K562 (cell line): ENCODE data around the gene KRTAP15-1. TPM values are rescaled to one million over a fixed set of nuclear protein-coding genes. Genes with fewer than 3 reads are reported as not detected.

Source experiments
- ATAC-seq: fragments of 200-7000 bp; cut with Tn5 transposase; 3 replicates; pipeline ENCODE4 v1.9.1; 2020; ENCODE audit warnings: moderate library complexity
- BruUV-seq: library from RNA; stranded (reverse); fragments of 400-500 nt; replicated peaks from 2 replicates; lab custom pipeline; 2021; lab: Mats Ljungman, UMichigan
- CTCF ChIA-PET: fragments of 300-600 bp; formaldehyde crosslinking; extraction: SDS; loops from one replicate; lab custom pipeline; 2021; ENCODE audit warnings: low intra/inter-chr PET ratio; lab: Yijun Ruan, JAX
- POLR2A ChIA-PET: fragments of 300-600, 350-650 bp; sonication (Branson Sonifier 250); formaldehyde crosslinking; extraction: SDS; loops from one replicate; lab custom pipeline; 2021; ENCODE audit warnings: antibody characterized with exemption, inconsistent platforms; lab: Yijun Ruan, JAX
- DNase-seq, 4 experiments: peaks; one replicate each; pipeline versions ENCODE4 v3.0.0 to v3.0.0-alpha.2; 2011 to 2018; ENCODE audit warnings: low spot score in 3 of 4, mixed read lengths in 3 of 4; ENCODE audit errors: extremely low read depth in 1 of 4
- FAIRE-seq: peaks from 2 replicates; lab custom pipeline; 2011; peaks lifted over from hg19 to GRCh38; lab: Jason Lieb, UNC
- H2AFZ ChIP-seq: 2 replicates; pipeline ENCODE4 v1.6.0; 2011; ENCODE audit warnings: low read depth, low read length, control low read depth, inconsistent platforms
- H3K27ac ChIP-seq: fragments of 200-600 bp; 3 replicates; pipeline ENCODE4 v1.8.0; 2011; ENCODE audit warnings: low read depth, mild to moderate bottlenecking, control low read depth, inconsistent platforms, low read length, moderate library complexity, mixed read lengths; ENCODE audit errors: extremely low read depth
- H3K27me3 ChIP-seq, 2 experiments: fragments of 300-600 bp in 1 of 2; 2 replicates in 1 of 2; 3 replicates in 1 of 2; pipeline versions ENCODE4 v1.6.0 to v1.8.0; 2011; ENCODE audit warnings: inconsistent platforms in 2 of 2, low read length in 2 of 2, mild to moderate bottlenecking in 1 of 2, mixed read lengths in 1 of 2, moderate library complexity in 1 of 2; ENCODE audit not compliant: control insufficient read depth in 2 of 2, insufficient read depth in 2 of 2
- H3K36me3 ChIP-seq: fragments of 300-600 bp; 3 replicates; pipeline ENCODE4 v1.8.0; 2011; ENCODE audit warnings: mild to moderate bottlenecking, low read length, inconsistent platforms; ENCODE audit not compliant: control insufficient read depth, insufficient read depth
- H3K4me1 ChIP-seq, 2 experiments: fragments of 200-600 bp in 1 of 2; replicated peaks in 1 of 2; 2 replicates in 1 of 2; 3 replicates in 1 of 2; pipeline versions ENCODE4 v1.5.1 to v1.8.0; 2011; ENCODE audit warnings: inconsistent platforms in 2 of 2, low read length in 2 of 2, mild to moderate bottlenecking in 1 of 2, mixed read lengths in 1 of 2, moderate library complexity in 1 of 2; ENCODE audit not compliant: control insufficient read depth in 2 of 2, insufficient read depth in 2 of 2
- H3K4me2 ChIP-seq: 2 replicates; pipeline ENCODE4 v1.6.1; 2011; ENCODE audit warnings: low read length, control low read depth, inconsistent platforms, mixed read lengths; ENCODE audit not compliant: insufficient read depth
- H3K4me3 ChIP-seq: fragments of 200-600 bp; sonication (generic), shearing (Covaris generic); 2 replicates; pipeline ENCODE4 v1.5.1; 2016; ENCODE audit warnings: control low read depth, inconsistent platforms
- H3K79me2 ChIP-seq: fragments of 200-600 bp; 3 replicates; pipeline ENCODE4 v1.8.0; 2011; ENCODE audit warnings: low read length, inconsistent platforms; ENCODE audit not compliant: control insufficient read depth, insufficient read depth
- H3K9ac ChIP-seq, 2 experiments: 2 replicates each; pipeline versions ENCODE4 v1.6.0 to v1.6.1; 2011; ENCODE audit warnings: low read depth in 2 of 2, low read length in 2 of 2, control low read depth in 1 of 2, inconsistent platforms in 1 of 2, mild to moderate bottlenecking in 1 of 2, mixed read lengths in 1 of 2; ENCODE audit not compliant: insufficient read depth in 1 of 2
- H3K9me1 ChIP-seq: one replicate; pipeline ENCODE4 v1.6.0; 2011; ENCODE audit warnings: inconsistent platforms, mild to moderate bottlenecking, low read length, moderate library complexity; ENCODE audit not compliant: control insufficient read depth, insufficient read depth
- H3K9me3 ChIP-seq: replicated peaks from 2 replicates; pipeline ENCODE4 v1.5.1; 2011; ENCODE audit warnings: low read depth, low read length, inconsistent platforms; ENCODE audit not compliant: control insufficient read depth, insufficient read depth
- H4K20me1 ChIP-seq: replicated peaks from 2 replicates; pipeline ENCODE4 v1.6.1; 2011; ENCODE audit warnings: low read length, inconsistent platforms, mixed read lengths; ENCODE audit not compliant: control insufficient read depth, insufficient read depth
- GTF3C2 ChIP-seq: IDR thresholded peaks from 3 replicates; pipeline ENCODE4 v1.6.1; 2011; ENCODE audit warnings: borderline replicate concordance, mild to moderate bottlenecking, moderate library complexity; ENCODE audit not compliant: insufficient read length; ENCODE audit errors: extremely low read depth
- HNRNPUL1 ChIP-seq: fragments of 200-400 bp; formaldehyde crosslinking; IDR thresholded peaks from 2 replicates; pipeline ENCODE4 v1.6.1; 2017; ENCODE audit warnings: low read length
- MEF2A ChIP-seq: IDR thresholded peaks from 2 replicates; pipeline ENCODE4 v1.6.1; 2011; ENCODE audit warnings: low read depth, mild to moderate bottlenecking, low read length, moderate library complexity; ENCODE audit not compliant: control insufficient read depth
- MTA2 ChIP-seq: fragments of 450-650 bp; IDR thresholded peaks from 2 replicates; pipeline ENCODE4 v1.6.1; 2016; ENCODE audit warnings: low read depth
- PCBP1 ChIP-seq: fragments of 200-400 bp; formaldehyde crosslinking; IDR thresholded peaks from 2 replicates; pipeline ENCODE4 v1.6.1; 2018; ENCODE audit warnings: mild to moderate bottlenecking, low read depth, low read length; ENCODE audit not compliant: poor library complexity, severe bottlenecking
- RBM15 ChIP-seq: fragments of 200-400 bp; formaldehyde crosslinking; IDR thresholded peaks from 2 replicates; pipeline ENCODE4 v1.6.1; 2018; ENCODE audit warnings: mild to moderate bottlenecking, low read length, moderate library complexity; ENCODE audit not compliant: insufficient read depth
- SRF ChIP-seq, 2 experiments: fragments of 250-450, 450-650 bp in 1 of 2; sonication (Bioruptor Pico) in 1 of 2; sonication (generic) in 1 of 2; formaldehyde crosslinking; IDR thresholded peaks; 2 replicates each; pipeline versions ENCODE4 v1.5.0 to v1.5.1; 2020 to 2022; ENCODE audit warnings: mild to moderate bottlenecking in 1 of 2, missing genetic modification reagents in 1 of 2
- TBP ChIP-seq: optimal IDR thresholded peaks from 2 replicates; pipeline ENCODE3; 2011; ENCODE audit warnings: low read depth, low read length, improper control_type of control experiment
- TRIM24 ChIP-seq, 2 experiments: fragments of 450-650 bp; IDR thresholded peaks; 2 replicates each; pipeline ENCODE4 v1.6.1; 2016
- ZNF140 ChIP-seq: fragments of 250-450 bp; sonication (Bioruptor Pico); IDR thresholded peaks from 2 replicates; pipeline ENCODE4 v1.8.0; 2021; ENCODE audit warnings: moderate library complexity, mild to moderate bottlenecking, inconsistent platforms
- ZNF445 ChIP-seq: fragments of 250-450 bp; sonication (Bioruptor Pico); IDR thresholded peaks from 2 replicates; pipeline ENCODE4 v1.4.0; 2020; ENCODE audit warnings: low read depth, mild to moderate bottlenecking, moderate library complexity
- WGBS: fragments of 100-300 bp; shearing (Covaris generic); methylation state at CpG from one replicate; pipeline ENCODE4 v1.1.6; 2016; ENCODE audit warnings: low coverage, mixed read lengths; ENCODE audit not compliant: insufficient coverage; ENCODE audit errors: missing lambda C conversion rate; 5-methylcytosine and 5-hydroxymethylcytosine counted together
- in situ Hi-C: fragments of 300-500 bp; cut with MboI; formaldehyde crosslinking; loops from 4 replicates; pipeline ENCODE4 v1.15.0; 2018; ENCODE audit warnings: inconsistent platforms, mixed read lengths
- intact Hi-C: fragments of 100-400 bp; cut with micrococcal nuclease; formaldehyde crosslinking; loops from 2 replicates; pipeline ENCODE4 v1.14.2; 2022
- polyA plus RNA-seq, 8 experiments: library from polyadenylated mRNA; depleted of rRNA in 4 of 8; stranded (reverse) in 5 of 8; unstranded in 3 of 8; fragments of >200 nt; fragmentation: Nextera tagmentation in 2 of 8; fragmentation: Illumina TruSeq in 1 of 8; extraction: Ambion mirVana in 2 of 8; extraction: Trizol in 1 of 8; gene quantifications; 2 replicates each; pipeline versions ENCODE4 v1.2.1 to v1.2.3, GENCODE V29; 2011 to 2014; ENCODE audit warnings: inconsistent platforms in 1 of 8, missing spikeins in 1 of 8
- total RNA-seq, 7 experiments: library from RNA; depleted of rRNA in 6 of 7; stranded (reverse); fragments of >200 nt in 6 of 7; fragmentation: Illumina TruSeq in 2 of 7; extraction: Trizol in 2 of 7; gene quantifications; 2 replicates each; pipeline versions ENCODE4 v1.2.1 to v1.2.3, GENCODE V29; 2011 to 2021; ENCODE audit warnings: low replicate concordance in 1 of 7
- TF ChIP-seq, protein P1 (sequence below), 2 experiments: IDR thresholded peaks; 2 replicates each; pipeline ENCODE4 v1.6.1; 2011; ENCODE audit warnings: borderline replicate concordance in 1 of 2, control low read depth in 1 of 2, low read depth in 1 of 2, low read length in 1 of 2, mild to moderate bottlenecking in 1 of 2, mixed read lengths in 1 of 2, moderate library complexity in 1 of 2; ENCODE audit not compliant: insufficient read depth in 1 of 2, insufficient read length in 1 of 2, poor library complexity in 1 of 2, severe bottlenecking in 1 of 2; ENCODE audit errors: extremely low read depth in 1 of 2
- TF ChIP-seq, protein P2 (sequence below): fragments of 200-800 bp; sonication (Bioruptor generic); IDR thresholded peaks from 2 replicates; pipeline ENCODE4 v1.6.1; 2016; ENCODE audit warnings: missing genetic modification characterization, missing compliant biosample characterization

KRTAP15-1 gene
- total and polyA plus RNA-seq, 9 of the 15 experiments (the other 6 are each of a cell fraction or from before 2014, with no cell fraction given), result not detected

DNA sequence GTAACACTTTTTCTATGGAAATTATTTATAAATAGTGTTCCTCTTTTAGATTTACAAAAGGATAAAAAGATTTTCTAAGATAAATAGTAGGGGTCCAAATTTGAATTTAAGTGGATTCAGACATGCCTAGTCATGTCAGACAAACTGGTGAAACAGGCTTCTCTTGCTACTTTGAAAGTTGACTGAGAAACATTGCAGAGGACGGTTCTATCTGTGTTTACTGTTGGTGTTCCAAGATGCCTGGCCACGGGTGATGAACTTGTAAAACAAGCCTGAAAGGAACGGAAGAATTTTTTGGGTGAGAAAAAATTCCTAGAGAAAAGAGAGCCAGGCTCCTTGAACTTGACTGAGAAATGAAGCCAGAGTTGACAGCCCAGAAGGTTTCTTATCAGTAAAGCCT lies 37.9 kb downstream of the KRTAP15-1 start:
- DNase-seq (no peak), ATAC-seq (no peak), FAIRE-seq (no peak)
- Histone ChIP-seq H3K9ac (no peak overlapping the region), H3K27ac (no peak overlapping the region), H3K4me3 (no peak overlapping the region), H3K4me2 (no peak overlapping the region), H3K27me3 (no peaks in the 10 kb centered on the region), H3K36me3 (no peaks in the 10 kb centered on the region), H3K9me1 (no peaks in the 10 kb centered on the region), H3K9me3 (no peaks in the 10 kb centered on the region; the same call in 1 of the 2 replicates), H4K20me1 (no peaks in the 10 kb centered on the region), H3K79me2 (no peaks in the 10 kb centered on the region), H2AFZ (no peak overlapping the region), H3K4me1 (no peaks in the 10 kb centered on the region)
- in situ Hi-C loops (no loop called here), intact Hi-C loops (no loop called here)
- POLR2A ChIA-PET, result no interaction called here
- no TSS peak for BruUV-seq
- CTCF ChIA-PET, result no interaction called here
- 0% methylated on average over 3 of the region's 3 CpGs for WGBS
- TF ChIP-seq TBP, result no peak
- TF ChIP-seq HNRNPUL1, result no peak
- TF ChIP-seq ZNF140 (CRISPR knock-in tag), result no peak
- TF ChIP-seq, protein P1, sequence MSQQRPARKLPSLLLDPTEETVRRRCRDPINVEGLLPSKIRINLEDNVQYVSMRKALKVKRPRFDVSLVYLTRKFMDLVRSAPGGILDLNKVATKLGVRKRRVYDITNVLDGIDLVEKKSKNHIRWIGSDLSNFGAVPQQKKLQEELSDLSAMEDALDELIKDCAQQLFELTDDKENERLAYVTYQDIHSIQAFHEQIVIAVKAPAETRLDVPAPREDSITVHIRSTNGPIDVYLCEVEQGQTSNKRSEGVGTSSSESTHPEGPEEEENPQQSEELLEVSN (IDR thresholded peaks at IDR 0.05; ENCODE audit: borderline replicate concordance in 1 of 2, extremely low read depth in 1 of 2, insufficient read depth in 1 of 2, insufficient read length in 1 of 2, low read depth in 1 of 2, low read length in 1 of 2, poor library complexity in 1 of 2, severe bottlenecking in 1 of 2), result no peak
- no peak for TF ChIP-seq GTF3C2
- no peak for TF ChIP-seq TRIM24 (IDR thresholded peaks at IDR 0.05)
- TF ChIP-seq, protein P2, sequence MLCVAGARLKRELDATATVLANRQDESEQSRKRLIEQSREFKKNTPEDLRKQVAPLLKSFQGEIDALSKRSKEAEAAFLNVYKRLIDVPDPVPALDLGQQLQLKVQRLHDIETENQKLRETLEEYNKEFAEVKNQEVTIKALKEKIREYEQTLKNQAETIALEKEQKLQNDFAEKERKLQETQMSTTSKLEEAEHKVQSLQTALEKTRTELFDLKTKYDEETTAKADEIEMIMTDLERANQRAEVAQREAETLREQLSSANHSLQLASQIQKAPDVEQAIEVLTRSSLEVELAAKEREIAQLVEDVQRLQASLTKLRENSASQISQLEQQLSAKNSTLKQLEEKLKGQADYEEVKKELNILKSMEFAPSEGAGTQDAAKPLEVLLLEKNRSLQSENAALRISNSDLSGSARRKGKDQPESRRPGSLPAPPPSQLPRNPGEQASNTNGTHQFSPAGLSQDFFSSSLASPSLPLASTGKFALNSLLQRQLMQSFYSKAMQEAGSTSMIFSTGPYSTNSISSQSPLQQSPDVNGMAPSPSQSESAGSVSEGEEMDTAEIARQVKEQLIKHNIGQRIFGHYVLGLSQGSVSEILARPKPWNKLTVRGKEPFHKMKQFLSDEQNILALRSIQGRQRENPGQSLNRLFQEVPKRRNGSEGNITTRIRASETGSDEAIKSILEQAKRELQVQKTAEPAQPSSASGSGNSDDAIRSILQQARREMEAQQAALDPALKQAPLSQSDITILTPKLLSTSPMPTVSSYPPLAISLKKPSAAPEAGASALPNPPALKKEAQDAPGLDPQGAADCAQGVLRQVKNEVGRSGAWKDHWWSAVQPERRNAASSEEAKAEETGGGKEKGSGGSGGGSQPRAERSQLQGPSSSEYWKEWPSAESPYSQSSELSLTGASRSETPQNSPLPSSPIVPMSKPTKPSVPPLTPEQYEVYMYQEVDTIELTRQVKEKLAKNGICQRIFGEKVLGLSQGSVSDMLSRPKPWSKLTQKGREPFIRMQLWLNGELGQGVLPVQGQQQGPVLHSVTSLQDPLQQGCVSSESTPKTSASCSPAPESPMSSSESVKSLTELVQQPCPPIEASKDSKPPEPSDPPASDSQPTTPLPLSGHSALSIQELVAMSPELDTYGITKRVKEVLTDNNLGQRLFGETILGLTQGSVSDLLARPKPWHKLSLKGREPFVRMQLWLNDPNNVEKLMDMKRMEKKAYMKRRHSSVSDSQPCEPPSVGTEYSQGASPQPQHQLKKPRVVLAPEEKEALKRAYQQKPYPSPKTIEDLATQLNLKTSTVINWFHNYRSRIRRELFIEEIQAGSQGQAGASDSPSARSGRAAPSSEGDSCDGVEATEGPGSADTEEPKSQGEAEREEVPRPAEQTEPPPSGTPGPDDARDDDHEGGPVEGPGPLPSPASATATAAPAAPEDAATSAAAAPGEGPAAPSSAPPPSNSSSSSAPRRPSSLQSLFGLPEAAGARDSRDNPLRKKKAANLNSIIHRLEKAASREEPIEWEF, result no peak
- TF ChIP-seq PCBP1, result no peak
- TF ChIP-seq RBM15, result no peak
- no peak for TF ChIP-seq SRF (CRISPR knock-in tag; IDR thresholded peaks at IDR 0.05)
- no peak for TF ChIP-seq MTA2
- TF ChIP-seq ZNF445 (CRISPR knock-in tag), result no peak
- no peak for TF ChIP-seq MEF2A
